HG02798 (cell line): ENCODE data around the gene CRHBP.
"Not testable (repeated sequence)": the region's sequence is repeated elsewhere in the genome, so short reads cannot be mapped to it uniquely, and the experiment has no call there.

Source experiments
- ATAC-seq: cut with Tn5 transposase; IDR thresholded peaks from one replicate; pipeline ENCODE4 v1.9.1; 2021; ENCODE audit warnings: mild to moderate bottlenecking; ENCODE audit not compliant: unreplicated experiment, poor library complexity

Gene CRHBP

DNA sequence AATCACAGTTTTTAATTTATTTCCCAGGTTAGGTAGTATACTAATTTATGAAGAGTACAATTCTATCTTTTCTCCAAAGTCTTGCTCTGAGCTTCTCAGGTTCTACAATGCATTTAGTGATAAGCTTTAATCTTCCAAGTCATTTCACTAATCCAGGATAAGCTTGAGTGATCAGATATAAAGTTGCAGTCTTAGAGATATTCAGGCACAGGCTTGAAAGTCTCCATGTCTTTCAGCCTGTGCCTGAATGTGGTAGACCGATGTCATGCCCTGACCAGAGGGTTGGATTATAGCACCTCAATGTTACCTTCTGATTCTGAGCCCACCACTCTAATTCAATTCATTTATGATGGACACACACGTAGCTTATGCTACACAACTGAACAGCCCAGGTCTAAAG is 3.2 kb downstream of the CRHBP start:
- no peak for ATAC-seq

DNA sequence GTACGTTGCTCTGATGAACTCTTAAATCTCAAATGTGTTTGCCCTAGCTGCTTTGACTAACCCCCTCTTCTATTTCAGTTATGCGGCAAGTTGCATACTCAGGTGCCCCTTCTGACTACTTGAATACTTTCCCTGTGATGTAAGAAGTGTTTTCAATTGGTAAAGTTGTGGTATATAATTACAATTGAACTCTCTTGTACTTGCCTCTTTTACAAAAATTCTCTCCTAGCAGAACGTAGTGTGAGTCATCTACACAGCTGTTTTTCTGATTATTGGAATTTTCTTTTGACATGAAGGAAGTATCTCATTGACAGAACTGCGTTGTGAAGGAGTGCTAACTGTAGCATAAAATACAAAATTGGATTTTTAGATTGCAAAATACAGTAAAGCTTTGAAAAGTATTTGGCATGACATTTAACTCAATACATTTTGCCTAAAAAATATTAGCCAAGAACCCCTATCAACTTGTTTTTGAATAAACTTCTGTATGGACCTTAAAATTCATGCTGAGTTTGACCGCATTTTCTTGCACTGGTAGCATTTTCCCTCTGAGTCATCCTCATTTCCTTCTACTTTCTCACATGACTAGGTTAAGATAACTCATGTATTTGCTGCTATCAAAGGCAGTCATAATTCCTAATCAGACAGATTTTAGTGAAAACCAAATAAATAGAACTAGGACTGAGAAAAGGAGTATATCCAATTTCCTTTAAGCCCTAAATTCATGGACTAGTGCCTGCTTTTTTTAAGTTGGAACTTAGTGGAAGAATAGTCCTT is 6.3 kb downstream of the CRHBP start:
- no peak for ATAC-seq

DNA sequence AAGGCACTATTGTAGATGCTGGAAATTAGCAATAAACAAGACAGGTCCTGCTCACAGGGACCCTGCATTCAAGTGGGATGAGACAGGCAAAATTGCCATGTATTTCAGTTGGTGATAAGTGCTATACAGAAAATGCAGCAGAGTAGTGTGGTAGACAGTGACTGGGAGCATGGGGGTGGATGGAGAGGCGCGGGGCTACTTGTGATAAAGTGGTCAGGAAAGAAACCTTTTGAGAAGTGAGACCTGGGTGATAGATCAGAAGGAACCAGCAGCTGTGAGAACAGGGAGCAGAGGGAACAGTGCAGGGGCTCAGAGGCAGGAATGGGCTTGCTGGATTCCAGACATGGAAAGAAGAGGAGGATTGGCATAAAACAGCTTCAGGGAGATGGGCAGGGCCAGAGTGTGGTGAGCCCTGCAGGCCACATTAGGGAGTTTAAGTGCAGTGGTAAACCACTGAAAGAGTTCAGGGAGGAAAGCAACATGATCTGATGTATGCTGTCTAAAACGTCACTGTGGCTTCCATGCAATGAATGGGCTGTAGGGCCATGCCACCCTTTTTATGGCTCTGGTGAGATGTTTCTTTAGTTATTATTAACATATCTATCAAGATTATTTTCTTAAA is 7.3 kb downstream of the CRHBP start:
- peak; percentile 69 for ATAC-seq

DNA sequence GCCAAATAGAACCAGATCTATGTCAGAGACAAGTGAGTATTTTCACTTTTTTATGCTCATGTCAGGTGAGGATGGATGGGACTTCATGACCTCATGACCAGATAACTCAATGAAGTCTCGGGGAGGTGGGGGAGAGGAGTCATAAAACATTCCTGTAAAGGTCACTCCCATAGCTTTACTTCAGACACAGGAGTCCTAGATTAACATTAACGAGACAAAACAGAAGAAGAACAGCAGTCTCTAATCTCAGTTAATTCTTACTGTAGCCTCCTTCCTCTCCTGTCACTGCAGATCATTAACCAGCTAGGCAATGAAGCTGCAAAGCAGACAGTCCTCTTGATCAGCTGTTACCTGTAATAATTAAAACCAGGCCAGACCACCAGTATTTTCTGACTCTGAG is 11.2 kb downstream of the CRHBP start:
- no peak for ATAC-seq

DNA sequence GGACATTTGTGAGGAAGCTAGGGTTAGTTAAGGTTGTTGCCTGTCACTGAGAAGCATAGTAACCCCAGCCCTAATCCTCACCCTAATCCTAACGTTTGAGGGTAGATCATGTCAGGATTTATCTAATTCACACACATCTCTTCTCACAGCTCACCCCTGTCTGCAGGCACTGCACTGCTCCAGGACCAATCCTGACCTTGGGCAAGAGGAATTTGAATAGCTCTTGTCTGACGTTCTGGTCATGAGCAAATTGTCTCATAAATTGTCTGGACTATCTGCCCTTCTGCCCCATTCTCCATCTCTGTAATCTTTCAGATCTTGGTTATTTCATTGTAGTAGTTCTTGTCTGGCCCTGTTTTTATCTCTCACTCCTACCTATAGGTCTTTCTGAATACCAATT is 18.7 kb downstream of the CRHBP start:
- ATAC-seq = no peak

DNA sequence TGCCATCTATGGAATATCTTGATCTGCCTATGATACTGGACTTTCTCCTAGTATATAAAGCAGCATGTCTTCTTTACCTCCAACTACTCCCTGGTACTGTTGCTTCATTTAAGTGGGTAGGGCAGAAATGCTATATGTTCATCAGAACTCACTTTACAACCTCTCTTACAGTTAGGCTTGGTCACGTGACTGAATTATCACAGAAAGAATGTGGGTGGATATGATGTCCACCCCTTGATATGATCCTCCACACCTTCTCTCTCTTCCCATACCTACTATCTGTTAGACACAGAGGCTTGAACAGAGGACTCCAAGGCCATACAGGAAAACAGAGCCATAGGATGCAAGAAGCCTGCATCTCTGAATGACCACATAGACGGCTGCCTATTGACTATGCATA is 19.8 kb downstream of the CRHBP start:
- ATAC-seq = no peak

DNA sequence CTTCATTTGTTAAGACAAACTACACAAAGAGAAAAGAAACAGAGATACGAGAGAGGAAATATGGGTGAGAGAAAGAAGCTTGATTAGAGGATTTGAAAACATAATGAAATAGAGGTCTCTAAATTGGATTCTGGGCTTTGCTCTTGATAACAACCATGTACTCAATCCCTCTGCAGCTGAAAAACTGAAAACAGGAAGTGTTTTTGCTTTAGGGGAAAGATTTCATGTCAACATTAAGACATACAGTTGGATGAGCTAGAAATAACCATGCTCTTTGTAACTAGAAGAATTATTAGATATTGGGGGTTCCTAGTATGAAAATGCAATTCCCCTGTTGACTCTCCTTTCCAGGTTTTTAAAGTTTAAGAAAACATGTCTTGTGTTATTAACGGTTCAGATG is 21.9 kb downstream of the CRHBP start:
- no peak for ATAC-seq

DNA sequence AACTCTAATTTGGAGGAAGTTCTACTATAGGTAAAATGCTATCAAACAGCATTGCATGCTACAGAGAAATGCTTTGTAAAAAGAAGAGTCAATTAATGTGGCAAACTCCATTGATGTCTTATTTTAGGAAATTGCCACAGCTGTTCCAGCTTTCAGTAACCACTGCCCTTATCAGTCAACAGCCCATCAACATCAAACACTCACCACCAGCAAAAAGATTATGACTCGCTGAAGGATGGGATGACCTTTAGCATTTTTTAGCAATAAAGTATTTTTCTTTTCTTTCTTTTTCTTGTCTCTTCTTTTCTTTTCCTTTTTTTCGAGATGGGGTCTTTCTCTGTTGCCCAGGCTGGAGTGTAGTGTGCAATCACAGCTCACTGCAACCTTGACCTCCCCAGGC is 26.0 kb downstream of the CRHBP start:
- ATAC-seq = no peak

DNA sequence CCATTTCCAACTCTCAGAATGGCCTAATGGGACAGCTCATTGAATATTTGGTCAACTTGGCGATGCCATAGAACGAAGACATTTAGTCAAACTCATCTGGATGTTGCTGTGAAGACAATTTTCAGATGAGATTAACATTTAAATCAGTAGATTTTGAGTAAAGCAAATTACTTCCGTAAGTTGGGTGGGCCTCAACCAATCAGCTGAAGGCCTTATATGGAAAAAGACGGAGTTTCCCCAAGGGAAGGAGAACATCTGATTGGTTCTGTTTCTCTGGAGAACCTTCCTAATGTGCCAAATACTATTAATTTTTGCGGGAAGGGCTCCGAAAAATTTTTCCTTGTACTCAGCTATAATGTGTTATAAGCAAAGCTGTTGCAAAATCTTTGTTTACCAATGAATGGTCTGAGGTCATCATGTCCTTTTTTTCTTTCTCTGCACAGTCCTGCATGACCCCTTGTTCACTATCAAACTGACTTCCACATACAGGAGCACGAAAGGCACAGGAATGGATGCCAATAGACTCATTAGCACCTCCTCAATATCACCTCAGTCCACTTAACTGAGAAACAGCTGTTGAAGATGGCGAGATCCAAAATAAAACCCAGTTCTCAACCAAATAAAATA is 27.8 kb downstream of the CRHBP start:
- ATAC-seq = no peak

DNA sequence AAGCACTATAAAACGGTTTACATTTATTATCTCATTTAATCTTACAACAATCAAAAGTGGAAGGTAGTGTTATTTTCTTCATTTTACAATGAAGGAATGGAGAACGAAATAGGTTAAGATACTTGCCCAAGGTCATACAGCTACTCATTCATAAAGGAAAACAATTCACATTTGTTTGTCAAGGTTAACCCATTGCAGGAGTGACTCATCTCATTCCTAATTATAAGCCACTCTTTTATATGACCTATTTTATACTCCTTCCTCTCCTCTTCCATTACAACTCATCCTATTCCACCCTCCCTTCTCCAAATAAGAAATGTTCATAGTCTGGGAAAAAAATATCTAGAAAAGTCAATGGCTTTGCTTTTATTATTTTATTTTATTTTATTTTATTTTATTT is 29.6 kb downstream of the CRHBP start:
- ATAC-seq = no peak

DNA sequence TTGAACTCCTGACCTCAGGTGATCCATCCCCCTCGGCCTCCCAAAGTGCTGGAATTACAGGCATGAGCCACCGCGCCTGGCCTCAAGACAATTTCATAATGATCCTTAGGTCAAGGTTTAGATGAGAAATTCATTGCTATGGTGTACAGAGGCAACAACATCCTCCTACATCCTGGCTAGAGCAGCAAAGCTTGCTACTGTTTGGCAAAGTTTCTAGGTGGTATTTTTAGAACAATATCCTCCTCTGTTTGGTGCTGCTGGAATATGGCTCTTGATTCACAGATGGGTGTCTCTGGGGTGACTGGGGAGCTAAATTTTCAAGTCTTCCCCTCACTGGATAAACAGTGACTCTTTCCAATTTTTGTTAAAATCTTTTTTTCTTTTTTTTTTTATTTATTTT is 30.6 kb downstream of the CRHBP start:
- no peak for ATAC-seq

DNA sequence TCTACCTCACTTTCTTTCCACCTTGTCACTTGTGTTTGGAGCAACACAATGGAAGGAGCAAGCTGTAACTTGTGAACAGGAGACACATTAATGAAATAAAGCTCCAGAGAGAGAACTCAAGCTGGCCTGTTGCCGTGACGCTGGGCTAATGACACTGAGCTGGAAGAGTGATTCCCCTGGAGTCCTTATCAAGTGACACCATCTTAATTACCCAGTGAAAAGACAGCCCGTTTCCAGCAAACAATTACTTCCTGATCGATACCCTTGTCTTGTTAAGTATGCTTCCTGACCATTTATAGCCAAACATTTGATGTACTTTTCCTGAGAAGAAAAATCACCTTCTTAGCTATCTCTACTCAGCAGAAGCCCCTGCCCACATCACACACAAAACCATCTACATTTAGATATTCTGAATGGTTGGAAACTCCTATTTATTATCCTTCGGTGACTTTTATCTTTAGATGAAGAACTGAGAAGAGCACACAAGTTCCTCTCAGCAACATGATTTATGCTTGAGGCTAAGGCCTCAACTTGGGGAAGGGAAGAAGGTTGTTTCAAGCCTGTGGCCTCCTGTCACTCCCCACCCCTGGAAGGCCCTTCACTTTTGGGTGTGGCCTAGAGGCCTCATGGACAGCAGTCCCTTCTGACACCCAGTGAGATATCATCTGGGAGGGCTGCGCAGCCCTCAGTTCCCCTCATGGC is 34.1 kb downstream of the CRHBP start:
- no peak for ATAC-seq

DNA sequence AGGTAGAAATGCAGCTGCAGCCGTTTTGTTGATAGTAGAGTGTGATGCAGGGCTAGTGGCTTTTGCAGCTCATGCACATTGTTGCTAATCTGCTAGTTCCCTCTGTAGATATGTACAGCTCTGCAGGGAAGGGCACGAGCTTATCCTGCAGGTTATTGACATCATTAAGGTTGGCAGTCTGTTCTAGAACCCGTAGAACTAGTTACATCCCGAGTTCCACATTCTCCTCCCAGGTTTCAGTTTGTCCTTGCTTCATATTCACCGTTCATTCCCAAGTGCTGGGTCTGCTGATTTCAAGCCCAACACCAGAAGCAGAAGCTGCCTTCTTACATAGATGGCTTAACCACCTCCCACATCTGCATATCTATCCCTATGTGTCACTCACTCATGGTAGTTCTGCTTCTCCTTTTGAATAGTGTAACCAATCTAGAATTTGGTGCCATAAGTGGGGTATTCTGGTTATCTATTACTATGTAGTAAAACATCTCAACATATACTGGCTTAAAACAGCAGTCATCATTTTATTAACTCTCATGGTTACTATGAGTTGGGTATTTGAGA is 38.1 kb downstream of the CRHBP start:
- ATAC-seq = no peak

DNA sequence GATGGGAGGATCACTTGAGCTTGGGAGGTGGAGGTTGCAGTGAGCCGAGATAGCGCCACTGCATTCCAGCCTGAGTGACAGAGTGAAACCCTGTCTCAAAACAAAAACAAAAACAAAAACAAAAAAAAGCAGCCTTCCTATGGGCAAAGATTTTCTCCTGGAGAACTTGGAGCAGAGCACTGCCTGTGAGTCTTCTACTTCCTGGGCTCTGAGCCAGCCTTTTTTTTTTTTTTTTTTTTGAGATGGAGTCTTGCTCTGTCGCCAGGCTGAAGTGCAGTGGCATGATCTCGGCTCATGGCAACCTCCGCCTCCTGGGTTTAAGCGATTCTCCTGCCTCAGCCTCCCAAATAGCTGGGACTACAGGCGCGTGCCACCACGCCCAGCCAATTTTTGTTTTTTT is 40.6 kb downstream of the CRHBP start:
- not testable (repeated sequence) for ATAC-seq

DNA sequence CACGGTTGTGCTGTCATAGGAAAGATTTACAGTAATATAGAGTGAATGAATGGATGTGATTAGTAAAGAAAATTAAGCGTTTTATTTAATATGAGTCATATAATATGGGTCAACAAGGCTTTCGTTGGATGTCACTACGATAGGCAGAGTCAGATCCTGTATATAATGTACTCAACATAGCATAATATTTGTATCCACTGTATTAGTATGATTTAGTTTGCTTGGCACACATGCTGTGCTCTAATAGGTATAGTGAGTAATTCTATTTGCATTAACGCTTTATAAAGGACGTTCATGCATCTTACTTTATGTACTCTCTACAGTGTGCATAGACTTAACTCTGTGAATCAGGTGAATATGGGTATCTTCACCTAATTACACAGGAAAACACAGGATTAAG is 41.5 kb downstream of the CRHBP start:
- ATAC-seq = no peak

DNA sequence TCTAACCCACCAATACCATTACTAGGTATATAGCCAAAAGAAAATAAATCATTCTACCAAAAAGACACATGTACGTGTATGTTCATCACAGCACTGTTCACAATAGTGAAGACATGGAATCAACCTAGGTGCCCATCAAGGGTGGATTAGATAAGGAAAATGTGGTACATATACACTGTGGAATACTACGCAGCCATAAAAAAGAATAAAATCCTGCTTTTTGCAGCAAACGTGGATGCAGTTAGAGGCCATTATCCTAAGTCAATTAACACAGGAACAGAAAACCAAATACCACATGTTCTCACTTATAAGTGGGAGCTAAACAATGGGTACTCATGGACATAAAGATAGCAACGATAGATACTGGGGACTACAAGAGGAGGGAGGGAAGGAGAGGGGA is 45.4 kb downstream of the CRHBP start:
- ATAC-seq = not testable (repeated sequence)

DNA sequence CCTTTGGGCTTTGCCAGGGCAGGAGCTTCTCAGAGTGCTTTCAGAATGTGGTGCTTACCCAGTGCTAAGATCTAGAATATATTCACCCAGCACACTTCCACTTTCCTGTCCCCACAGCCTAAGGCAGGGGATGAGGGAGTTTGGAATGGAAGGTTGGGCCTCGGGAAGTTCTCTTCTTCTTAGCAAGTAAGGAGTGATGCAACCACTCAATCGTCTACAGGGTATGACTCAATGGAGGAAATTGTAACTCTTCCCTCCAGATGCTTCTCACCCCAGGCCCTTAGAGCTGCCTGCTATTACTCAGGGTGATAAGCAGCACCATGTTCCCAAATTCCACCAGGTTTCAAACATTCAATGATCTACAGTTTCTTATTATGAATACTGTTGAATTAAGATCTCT is 46.6 kb downstream of the CRHBP start:
- ATAC-seq = no peak

DNA sequence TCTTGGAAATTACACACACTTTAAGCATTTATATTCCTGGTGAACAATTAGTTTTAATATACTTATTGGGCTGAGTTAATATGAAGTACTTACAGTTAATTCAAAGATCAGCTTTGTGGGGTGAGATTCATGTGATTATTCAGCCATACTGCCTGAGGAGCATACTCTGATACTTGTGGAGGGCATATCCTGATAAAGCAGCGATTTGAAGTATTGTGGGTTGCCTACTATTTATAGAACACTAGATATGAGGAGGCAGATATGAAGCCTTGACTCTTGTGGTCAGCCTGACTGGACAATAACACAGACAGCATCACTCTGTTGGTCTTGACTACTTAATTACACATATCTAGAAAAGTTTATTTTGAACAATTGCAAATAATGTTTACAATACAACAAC is 50.4 kb downstream of the CRHBP start:
- ATAC-seq = no peak

DNA sequence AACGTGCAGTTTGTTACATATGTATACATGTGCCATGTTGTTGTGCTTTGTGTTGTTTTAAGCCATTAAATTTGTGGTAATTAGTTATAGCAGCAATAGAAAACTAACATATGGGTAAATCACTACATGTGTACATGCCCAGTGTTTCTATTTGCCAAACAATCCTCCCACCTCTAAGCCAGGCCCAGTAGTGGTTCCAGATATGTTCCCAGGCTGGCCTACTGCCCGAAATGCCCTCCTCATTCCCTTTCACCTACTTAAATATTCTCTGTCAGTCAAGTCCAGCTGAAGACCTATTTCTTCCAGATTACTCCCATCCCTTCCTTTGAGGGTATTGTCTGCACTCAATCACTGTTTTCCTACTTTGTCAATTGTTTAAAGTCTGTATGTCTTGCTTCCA is 53.3 kb downstream of the CRHBP start:
- no peak for ATAC-seq

DNA sequence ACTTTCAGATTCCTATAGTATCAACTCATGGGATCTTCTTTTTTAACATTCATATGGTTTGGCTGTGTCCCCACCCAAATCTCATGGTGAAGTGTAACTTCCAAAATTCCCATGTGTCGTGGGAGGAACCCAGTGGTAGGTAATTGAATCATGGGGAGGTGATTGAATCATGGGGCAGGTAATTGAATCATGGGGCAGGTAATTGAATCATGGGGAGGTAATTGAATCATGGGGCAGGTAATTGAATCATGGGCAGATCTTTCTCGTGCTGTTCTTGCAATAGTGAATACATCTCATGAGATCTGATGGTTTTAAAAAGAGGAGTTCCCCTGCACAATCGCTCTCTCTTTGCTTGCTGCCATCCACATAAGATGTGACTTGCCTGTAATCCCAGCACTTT is 55.6 kb downstream of the CRHBP start:
- no peak for ATAC-seq

DNA sequence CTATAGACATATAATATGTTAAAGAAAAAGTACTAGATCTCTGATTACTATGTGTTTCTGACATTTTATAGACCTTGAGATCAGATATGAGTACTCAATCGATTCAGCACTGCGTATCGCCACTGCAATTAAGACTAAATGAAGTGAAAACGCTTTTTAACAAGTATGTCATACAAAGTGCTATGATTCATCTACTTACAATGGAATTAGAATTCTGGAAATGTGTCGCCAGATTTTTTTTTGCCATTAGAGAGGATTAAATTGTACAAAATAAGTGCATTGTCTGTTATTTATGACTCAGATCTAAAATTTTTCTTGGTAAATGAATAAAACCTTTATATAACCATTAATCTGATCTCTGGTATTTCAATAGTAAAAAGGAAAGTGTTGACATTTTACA is 57.4 kb downstream of the CRHBP start:
- ATAC-seq = no peak
